ENCODE data around the gene ERCC2.

ERCC2 gene

DNA sequence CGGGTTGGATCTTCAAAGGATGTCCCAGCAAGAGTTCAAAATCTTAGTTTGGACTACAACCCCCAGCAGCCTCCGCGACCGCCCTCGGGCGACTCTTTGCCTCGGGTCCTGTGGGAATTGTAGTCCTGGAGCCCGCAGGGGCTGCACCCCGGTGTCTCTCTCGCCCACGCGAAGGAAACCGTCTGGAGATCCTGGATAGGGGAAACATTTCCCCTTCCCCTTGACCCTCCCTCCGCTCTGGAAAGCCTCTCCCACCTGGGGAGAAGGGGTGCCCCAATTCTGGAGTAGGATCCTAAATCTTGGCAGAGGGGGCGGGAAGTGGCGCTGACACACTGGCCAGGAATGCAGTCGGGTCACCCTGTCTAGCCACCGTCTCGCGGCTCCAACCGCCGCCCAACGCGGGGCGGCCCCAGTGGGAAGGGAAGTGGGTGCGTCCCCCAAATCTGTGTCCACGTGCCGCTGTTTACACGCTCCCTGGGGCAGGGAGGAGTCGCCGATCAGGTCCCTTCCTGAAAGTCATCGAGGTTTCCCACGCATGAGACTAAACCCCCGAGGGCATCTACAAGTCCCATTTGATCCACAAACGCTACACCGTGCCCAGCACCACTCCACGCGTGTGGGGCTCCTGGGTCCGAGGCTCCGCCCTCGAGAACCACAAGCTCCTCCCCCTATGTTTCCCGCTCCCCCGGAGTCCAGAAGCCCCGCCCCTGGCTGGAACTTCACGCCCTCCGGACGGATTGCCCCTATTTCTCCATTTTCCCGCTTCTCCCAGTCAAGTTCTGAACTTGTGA lies 35.3 kb upstream of the ERCC2 start:
- peaks cover 31% of the 10 kb centered on the region for H3K79me2 ChIP-seq (ENCODE audit: control insufficient read depth, low read length)
- peak overlapping the region; percentile 83 for H3K27ac ChIP-seq (ENCODE audit: low read depth, low read length)
- peaks cover 52% of the 10 kb centered on the region for H3K4me1 ChIP-seq (ENCODE audit: control insufficient read depth, low read length)
- TF ChIP-seq EZH2phosphoT487 (IDR thresholded peaks at IDR 0.05; ENCODE audit: borderline replicate concordance, low read length): no peak
- TF ChIP-seq, protein P1, sequence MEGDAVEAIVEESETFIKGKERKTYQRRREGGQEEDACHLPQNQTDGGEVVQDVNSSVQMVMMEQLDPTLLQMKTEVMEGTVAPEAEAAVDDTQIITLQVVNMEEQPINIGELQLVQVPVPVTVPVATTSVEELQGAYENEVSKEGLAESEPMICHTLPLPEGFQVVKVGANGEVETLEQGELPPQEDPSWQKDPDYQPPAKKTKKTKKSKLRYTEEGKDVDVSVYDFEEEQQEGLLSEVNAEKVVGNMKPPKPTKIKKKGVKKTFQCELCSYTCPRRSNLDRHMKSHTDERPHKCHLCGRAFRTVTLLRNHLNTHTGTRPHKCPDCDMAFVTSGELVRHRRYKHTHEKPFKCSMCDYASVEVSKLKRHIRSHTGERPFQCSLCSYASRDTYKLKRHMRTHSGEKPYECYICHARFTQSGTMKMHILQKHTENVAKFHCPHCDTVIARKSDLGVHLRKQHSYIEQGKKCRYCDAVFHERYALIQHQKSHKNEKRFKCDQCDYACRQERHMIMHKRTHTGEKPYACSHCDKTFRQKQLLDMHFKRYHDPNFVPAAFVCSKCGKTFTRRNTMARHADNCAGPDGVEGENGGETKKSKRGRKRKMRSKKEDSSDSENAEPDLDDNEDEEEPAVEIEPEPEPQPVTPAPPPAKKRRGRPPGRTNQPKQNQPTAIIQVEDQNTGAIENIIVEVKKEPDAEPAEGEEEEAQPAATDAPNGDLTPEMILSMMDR (IDR thresholded peaks at IDR 0.05; ENCODE audit: low read depth, low read length, poor library complexity, severe bottlenecking): no peak
- H3K27me3 ChIP-seq (ENCODE audit: control insufficient read depth, low read length): peaks cover 12% of the 10 kb centered on the region
- peak overlapping the region; percentile 91 for H3K4me2 ChIP-seq (ENCODE audit: low read length)
- peaks cover 20% of the 10 kb centered on the region for H3K36me3 ChIP-seq (ENCODE audit: control insufficient read depth, low read length)
- peak overlapping the region; percentile 95 for H3K4me3 ChIP-seq (ENCODE audit: low read length)
- no peaks in the 10 kb centered on the region for H3K9me2 ChIP-seq (replicated peaks; ENCODE audit: control insufficient read depth, low read length)
- H3F3A ChIP-seq (ENCODE audit: control insufficient read depth, insufficient read depth): peaks cover 12% of the 10 kb centered on the region; the same call in 1 of the 2 replicates
- no peaks in the 10 kb centered on the region for H3K9me3 ChIP-seq (ENCODE audit: control insufficient read depth, insufficient read depth, low read length)
- no peaks in the 10 kb centered on the region for H4K20me1 ChIP-seq (ENCODE audit: control insufficient read depth, insufficient read depth, low read depth, low read length)

- peaks cover 31% of the 10 kb centered on the region for H3K79me2 ChIP-seq (ENCODE audit: control insufficient read depth, low read length)
- TF ChIP-seq, protein P1 (IDR thresholded peaks at IDR 0.05; ENCODE audit: low read depth, low read length, poor library complexity, severe bottlenecking): no peak
- TF ChIP-seq EZH2phosphoT487 (IDR thresholded peaks at IDR 0.05; ENCODE audit: borderline replicate concordance, low read length): no peak
- H4K20me1 ChIP-seq (ENCODE audit: control insufficient read depth, insufficient read depth, low read depth, low read length): no peaks in the 10 kb centered on the region
Observed at GRCh38 chr19:45404557-45405434, 34.4 kb upstream of the ERCC2 start, which contains the start of gene PPP1R13L. Gene PPP1R13L, minus strand, starts transcription at chr19:45405069. Its CDS starts 6,751 bp downstream, at chr19:45398318.

DNA sequence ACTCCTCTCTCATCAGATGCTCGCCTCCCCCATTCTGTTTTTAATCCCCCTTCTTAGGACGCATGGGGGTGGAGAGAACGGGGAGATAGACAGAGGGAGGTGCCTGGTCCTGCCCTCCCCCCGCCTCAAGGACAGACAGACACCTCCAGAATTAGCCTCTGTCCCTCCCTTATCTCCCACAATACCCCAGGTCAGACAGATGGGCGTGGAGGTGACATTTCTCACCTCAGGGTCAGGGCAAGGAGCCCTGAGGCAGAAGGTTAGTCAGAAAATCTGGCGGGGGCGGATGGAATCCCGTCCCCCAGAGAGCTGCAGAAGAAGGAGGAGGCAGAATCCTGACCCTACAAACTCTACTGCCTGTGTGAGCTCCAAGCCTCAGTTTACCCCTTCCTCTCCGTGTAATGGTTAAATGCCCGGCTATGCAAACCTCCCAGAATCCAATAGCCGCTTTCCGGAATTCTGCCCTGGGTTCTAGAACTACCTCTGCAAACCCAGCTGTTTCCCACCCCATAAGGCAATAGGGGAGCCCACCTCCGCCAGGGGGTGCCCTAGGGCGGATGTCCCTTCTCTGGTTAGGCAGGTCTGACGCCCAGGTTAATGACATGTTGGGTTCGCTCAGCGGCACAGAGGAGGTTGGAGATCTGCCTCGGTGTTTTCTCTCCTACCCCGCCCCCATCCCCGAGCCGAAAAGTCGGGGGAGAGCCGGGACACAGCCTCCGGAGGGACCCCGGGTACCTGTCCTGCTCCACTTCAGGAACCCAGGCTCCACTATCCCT lies 33.6 kb upstream of the ERCC2 start:
- TF ChIP-seq EZH2phosphoT487 (IDR thresholded peaks at IDR 0.05; ENCODE audit: borderline replicate concordance, low read length): no peak
- TF ChIP-seq, protein P1 (IDR thresholded peaks at IDR 0.05; ENCODE audit: low read depth, low read length, poor library complexity, severe bottlenecking): peak; percentile 90
- Histone ChIP-seq H3K9me2 (replicated peaks; ENCODE audit: control insufficient read depth, low read length) (no peaks in the 10 kb centered on the region), H3K9me3 (ENCODE audit: control insufficient read depth, insufficient read depth, low read length) (no peaks in the 10 kb centered on the region), H3K27me3 (ENCODE audit: control insufficient read depth, low read length) (peaks cover 12% of the 10 kb centered on the region), H4K20me1 (ENCODE audit: control insufficient read depth, insufficient read depth, low read depth, low read length) (no peaks in the 10 kb centered on the region), H3K4me1 (ENCODE audit: control insufficient read depth, low read length) (peaks cover 50% of the 10 kb centered on the region), H3K27ac (ENCODE audit: low read depth, low read length) (no peak overlapping the region), H3F3A (ENCODE audit: control insufficient read depth, insufficient read depth) (peaks cover 12% of the 10 kb centered on the region; the same call in 1 of the 2 replicates), H3K36me3 (ENCODE audit: control insufficient read depth, low read length) (peaks cover 10% of the 10 kb centered on the region), H3K79me2 (ENCODE audit: control insufficient read depth, low read length) (peaks cover 25% of the 10 kb centered on the region), H3K4me2 (ENCODE audit: low read length) (peak overlapping the region; percentile 91), H3K4me3 (ENCODE audit: low read length) (peak overlapping the region; percentile 95)

More at GRCh38 chr19:45404557-45405434, 34.4 kb upstream of the ERCC2 start, which contains the start of gene PPP1R13L:
- Histone ChIP-seq H3K4me2 (ENCODE audit: low read length) (peak within 1 kb of the TSS; percentile 91), H3K27ac (ENCODE audit: low read depth, low read length) (peak within 1 kb of the TSS; percentile 83), H3K4me1 (ENCODE audit: control insufficient read depth, low read length) (peaks cover 52% of the 10 kb centered on the region), H3K36me3 (ENCODE audit: control insufficient read depth, low read length) (peaks cover 16% of the 10 kb centered on the region), H3F3A (ENCODE audit: control insufficient read depth, insufficient read depth) (peaks cover 12% of the 10 kb centered on the region; the same call in 1 of the 2 replicates), H3K9me2 (replicated peaks; ENCODE audit: control insufficient read depth, low read length) (no peaks in the 10 kb centered on the region), H3K27me3 (ENCODE audit: control insufficient read depth, low read length) (peaks cover 12% of the 10 kb centered on the region), H3K9me3 (ENCODE audit: control insufficient read depth, insufficient read depth, low read length) (no peaks in the 10 kb centered on the region), H3K4me3 (ENCODE audit: low read length) (peak within 1 kb of the TSS; percentile 95)

Measured in DOHH2 (cell line).